Hepatocyte (in vitro differentiated cells): ENCODE results near the gene HEPACAM. TPM values are rescaled to one million over a fixed set of nuclear protein-coding genes. Genes with fewer than 3 reads are reported as not detected.
"Not testable (repeated sequence)": the region's sequence is repeated elsewhere in the genome, so short reads cannot be mapped to it uniquely, and the experiment has no call there.

ENCODE experiments used
- DNase-seq: peaks from one replicate; pipeline ENCODE4 v3.0.0-alpha.2; 2016; ENCODE audit warnings: low spot score
- H2AFZ ChIP-seq: fragments of 200-600 bp; sonication (generic); 2 replicates; pipeline ENCODE4 v1.6.0; 2016; ENCODE audit warnings: antibody characterized with exemption, mild to moderate bottlenecking
- H3K27ac ChIP-seq: fragments of 200-600 bp; sonication (generic); 2 replicates; pipeline ENCODE4 v1.5.1; 2016; ENCODE audit warnings: mild to moderate bottlenecking
- H3K27me3 ChIP-seq: fragments of 200-600 bp; sonication (generic); 2 replicates; pipeline ENCODE4 v1.6.1; 2016
- H3K36me3 ChIP-seq: fragments of 200-600 bp; sonication (generic); replicated peaks from 2 replicates; pipeline ENCODE4 v1.5.1; 2016; ENCODE audit warnings: low read depth; ENCODE audit not compliant: insufficient read depth
- H3K4me1 ChIP-seq: fragments of 200-600 bp; sonication (generic); 2 replicates; pipeline ENCODE4 v1.5.1; 2016; ENCODE audit warnings: mild to moderate bottlenecking, moderate library complexity; ENCODE audit not compliant: insufficient read depth
- H3K4me2 ChIP-seq: fragments of 200-600 bp; sonication (generic); 2 replicates; pipeline ENCODE4 v1.6.0; 2016
- H3K4me3 ChIP-seq: fragments of 200-600 bp; sonication (generic); 2 replicates; pipeline ENCODE4 v1.5.1; 2016; ENCODE audit warnings: mild to moderate bottlenecking
- H3K79me2 ChIP-seq: fragments of 200-600 bp; sonication (generic); 2 replicates; pipeline ENCODE4 v1.6.0; 2017; ENCODE audit warnings: mild to moderate bottlenecking
- H3K9me2 ChIP-seq: fragments of 200-600 bp; sonication (generic); replicated peaks from 2 replicates; pipeline ENCODE4 v1.6.0; 2017; ENCODE audit warnings: mild to moderate bottlenecking; ENCODE audit not compliant: insufficient read depth
- H3K9me3 ChIP-seq: fragments of 200-600 bp; sonication (generic); 2 replicates; pipeline ENCODE4 v1.5.1; 2016; ENCODE audit warnings: low read depth, mild to moderate bottlenecking
- H4K20me1 ChIP-seq: fragments of 200-600 bp; sonication (generic); 2 replicates; pipeline ENCODE4 v1.6.0; 2016; ENCODE audit warnings: mild to moderate bottlenecking; ENCODE audit not compliant: insufficient read depth, poor library complexity, severe bottlenecking
- CTCF ChIP-seq: fragments of 200-600 bp; sonication (generic); IDR thresholded peaks from 2 replicates; pipeline ENCODE4 v1.5.1; 2016; ENCODE audit warnings: antibody characterized with exemption, mild to moderate bottlenecking; ENCODE audit not compliant: poor library complexity
- EZH2 ChIP-seq: fragments of 200-600 bp; sonication (generic); IDR thresholded peaks from 2 replicates; pipeline ENCODE4 v1.6.1; 2016; ENCODE audit warnings: antibody characterized with exemption, mild to moderate bottlenecking, borderline replicate concordance
- EZH2phosphoT487 ChIP-seq: fragments of 200-600 bp; sonication (generic); IDR thresholded peaks from one replicate; pipeline ENCODE4 v1.6.1; 2018; ENCODE audit warnings: antibody characterized with exemption, mild to moderate bottlenecking, low read depth, moderate library complexity; ENCODE audit not compliant: unreplicated experiment, severe bottlenecking
- WGBS: methylation state at CpG from one replicate; pipeline ENCODE4 v1.1.6; 2016; ENCODE audit warnings: low lambda C conversion rate; ENCODE audit errors: missing lambda C conversion rate; 5-methylcytosine and 5-hydroxymethylcytosine counted together
- polyA plus RNA-seq: library from polyadenylated mRNA; unstranded; fragments of >200 nt; fragmentation: Nextera tagmentation; extraction: Ambion mirVana; gene quantifications from 2 replicates; pipeline ENCODE4 v1.2.1, GENCODE V29; 2016
- total RNA-seq: library from RNA; depleted of rRNA; stranded (reverse); fragments of >200 nt; gene quantifications from 2 replicates; pipeline ENCODE4 v1.2.3, GENCODE V29; 2014

The HEPACAM gene
- total and polyA plus RNA-seq, 2 experiments from 2014 or later, result 0.07 TPM; not detected in 1

GRCh38 chr11:124971810-124972209 is 36.0 kb upstream of the HEPACAM start:
- no peaks in the 10 kb centered on the region for H3K36me3 ChIP-seq
- no peaks in the 10 kb centered on the region for H3K9me3 ChIP-seq
- H4K20me1 ChIP-seq, result no peaks in the 10 kb centered on the region
- no peak overlapping the region for H3K4me2 ChIP-seq
- no peaks in the 10 kb centered on the region for H3K79me2 ChIP-seq
- WGBS, result 89% methylated on average over 2 of the region's 2 CpGs
- no peak overlapping the region for H3K27ac ChIP-seq
- TF ChIP-seq EZH2 (no peak), EZH2phosphoT487 (no peak), CTCF (no peak)
- no peaks in the 10 kb centered on the region for H3K27me3 ChIP-seq
- no peak overlapping the region for H3K4me3 ChIP-seq
- no peak overlapping the region for H2AFZ ChIP-seq
- DNase-seq, result no peak
- H3K9me2 ChIP-seq, result no peaks in the 10 kb centered on the region
- no peaks in the 10 kb centered on the region for H3K4me1 ChIP-seq

DNA sequence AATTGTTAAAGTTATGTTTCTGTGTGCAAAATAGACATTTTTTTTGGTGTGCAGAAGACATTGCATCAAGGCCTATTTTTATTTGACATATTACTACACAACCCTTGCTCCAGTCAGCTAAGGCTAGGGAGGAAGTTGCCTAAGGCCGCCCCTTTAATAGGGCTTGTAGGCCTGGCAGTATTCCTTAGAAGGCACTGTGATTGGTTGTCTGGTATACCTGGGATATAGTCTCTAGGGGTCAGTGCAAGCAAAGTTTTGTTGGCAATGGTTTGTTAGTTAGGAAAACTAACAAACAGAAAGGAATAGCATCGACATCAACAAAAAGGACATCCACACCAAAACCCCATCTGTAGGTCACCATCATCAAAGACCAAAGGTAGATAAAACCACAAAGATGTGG is 35.1 kb upstream of the HEPACAM start:
- DNase-seq, result peak; percentile 20

DNA sequence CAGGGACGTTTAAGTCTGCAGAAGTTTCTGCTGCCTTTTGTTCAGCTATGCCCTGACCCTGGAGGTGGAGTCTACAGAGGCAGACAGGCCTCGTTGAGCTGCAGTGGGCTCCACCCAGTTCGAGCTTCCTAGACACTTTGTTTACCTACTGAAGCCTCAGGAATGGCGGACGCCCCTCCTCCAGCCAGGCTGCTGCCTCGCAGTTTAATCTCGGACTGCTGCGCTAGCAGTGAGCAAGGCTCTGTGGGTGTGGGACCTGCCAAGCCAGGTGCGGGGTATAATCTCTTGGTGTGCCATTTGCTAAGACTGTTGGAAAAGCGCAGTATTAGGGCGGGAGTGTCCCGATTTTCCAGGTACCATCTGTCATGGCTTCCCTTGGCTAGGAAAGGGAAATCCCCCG is 32.4 kb upstream of the HEPACAM start:
- not testable (repeated sequence) for H3K36me3 ChIP-seq, H3K4me3 ChIP-seq, H3K27ac ChIP-seq, H3K4me1 ChIP-seq, H3K27me3 ChIP-seq, H2AFZ ChIP-seq, DNase-seq, H3K4me2 ChIP-seq, H4K20me1 ChIP-seq, H3K9me2 ChIP-seq, H3K9me3 ChIP-seq, H3K79me2 ChIP-seq
- 93% methylated on average over 13 of the region's 13 CpGs for WGBS

More for the DNA sequence above, 35.1 kb upstream of the HEPACAM start:
- Histone ChIP-seq H2AFZ (no peak overlapping the region), H3K27me3 (no peaks in the 10 kb centered on the region), H3K4me2 (no peak overlapping the region), H3K79me2 (no peaks in the 10 kb centered on the region), H3K27ac (no peak overlapping the region), H3K36me3 (no peaks in the 10 kb centered on the region), H3K4me1 (no peaks in the 10 kb centered on the region), H3K4me3 (no peak overlapping the region), H3K9me3 (no peaks in the 10 kb centered on the region), H4K20me1 (no peaks in the 10 kb centered on the region), H3K9me2 (no peaks in the 10 kb centered on the region)
- TF ChIP-seq CTCF, result peak; percentile 3
- no peak for TF ChIP-seq EZH2phosphoT487
- 84% methylated on average over 2 of the region's 2 CpGs for WGBS

- Histone ChIP-seq H4K20me1 (no peaks in the 10 kb centered on the region), H3K27ac (no peak overlapping the region), H3K79me2 (no peaks in the 10 kb centered on the region), H3K27me3 (no peaks in the 10 kb centered on the region), H3K9me2 (no peaks in the 10 kb centered on the region), H3K4me1 (no peaks in the 10 kb centered on the region), H3K9me3 (no peaks in the 10 kb centered on the region), H3K4me3 (no peak overlapping the region), H3K4me2 (no peak overlapping the region), H2AFZ (no peak overlapping the region), H3K36me3 (no peaks in the 10 kb centered on the region)
- TF ChIP-seq EZH2 (no peak), EZH2phosphoT487 (no peak), CTCF (peak; percentile 87)
- WGBS, result 24% methylated on average over 5 of the region's 5 CpGs
- peak; percentile 73 for DNase-seq
Measured at GRCh38 chr11:124961972-124962609, 26.2 kb upstream of the HEPACAM start.
